GM12891 (cell line): ENCODE data around the gene JDP2.

Experiments
- PAX5 ChIP-seq: IDR thresholded peaks from 2 replicates; pipeline ENCODE4 v1.6.1; 2011; ENCODE audit warnings: low read length, moderate library complexity, mild to moderate bottlenecking; ENCODE audit not compliant: insufficient read depth, severe bottlenecking
- POLR2A ChIP-seq: IDR thresholded peaks from 2 replicates; pipeline ENCODE4 v1.6.1; 2011; ENCODE audit warnings: low read depth, low read length, control low read depth
- POLR2AphosphoS5 ChIP-seq: IDR thresholded peaks from 2 replicates; pipeline ENCODE4 v1.6.1; 2011; ENCODE audit warnings: low read depth, low read length, control low read depth
- POU2F2 ChIP-seq: IDR thresholded peaks from 2 replicates; pipeline ENCODE4 v1.6.1; 2011; ENCODE audit warnings: low read depth, mild to moderate bottlenecking, control low read depth, low read length, moderate library complexity
- SPI1 ChIP-seq: IDR thresholded peaks from 2 replicates; pipeline ENCODE4 v1.6.1; 2011; ENCODE audit warnings: low read depth, low read length, control low read depth
- TAF1 ChIP-seq: IDR thresholded peaks from 2 replicates; pipeline ENCODE4 v1.6.1; 2011; ENCODE audit warnings: low read depth, low read length, control low read depth

GRCh38 chr14:75496755-75497154 is 68.9 kb downstream of the JDP2 start:
- TF ChIP-seq POLR2A (no peak), POLR2AphosphoS5 (no peak), TAF1 (no peak), SPI1 (no peak), PAX5 (no peak), POU2F2 (no peak)
